H9 (cell line): Measurements from ENCODE around the gene SCUBE1. TPM values are rescaled to one million over a fixed set of nuclear protein-coding genes. Genes with fewer than 3 reads are reported as not detected.

Experiments
- DNase-seq: peaks from one replicate; pipeline ENCODE4 v3.0.0-alpha.2; 2017
- H2AFZ ChIP-seq: one replicate; pipeline ENCODE4 v1.6.1; 2013; ENCODE audit warnings: mild to moderate bottlenecking, low read length, control low read depth, moderate library complexity
- H2AK5ac ChIP-seq: 2 replicates; pipeline ENCODE4 v1.6.1; 2013; ENCODE audit warnings: low read length, control low read depth, mixed read lengths; ENCODE audit not compliant: insufficient read length
- H2BK120ac ChIP-seq: one replicate; pipeline ENCODE4 v1.6.1; 2013; ENCODE audit warnings: low read depth, mild to moderate bottlenecking, low read length, control low read depth, inconsistent platforms; ENCODE audit not compliant: poor library complexity, severe bottlenecking
- H2BK12ac ChIP-seq: 2 replicates; pipeline ENCODE4 v1.6.1; 2013; ENCODE audit warnings: low read length, control low read depth, mixed read lengths, low read depth; ENCODE audit not compliant: insufficient read length
- H2BK15ac ChIP-seq: 2 replicates; pipeline ENCODE4 v1.6.1; 2013; ENCODE audit warnings: low read depth, low read length, control low read depth
- H2BK20ac ChIP-seq: one replicate; pipeline ENCODE4 v1.6.1; 2013; ENCODE audit warnings: low read depth, mild to moderate bottlenecking, low read length, control low read depth, inconsistent platforms; ENCODE audit not compliant: poor library complexity, severe bottlenecking
- H2BK5ac ChIP-seq: 2 replicates; pipeline ENCODE4 v1.6.1; 2013; ENCODE audit warnings: low read length, control low read depth, mixed read lengths; ENCODE audit not compliant: insufficient read length
- H3K14ac ChIP-seq: 2 replicates; pipeline ENCODE4 v1.6.1; 2013; ENCODE audit warnings: low read length, control low read depth; ENCODE audit not compliant: insufficient read depth
- H3K18ac ChIP-seq: 2 replicates; pipeline ENCODE4 v1.6.1; 2013; ENCODE audit warnings: low read depth, mild to moderate bottlenecking, mixed read lengths, low read length, control low read depth; ENCODE audit not compliant: insufficient read length
- H3K23ac ChIP-seq: 2 replicates; pipeline ENCODE4 v1.6.1; 2013; ENCODE audit warnings: low read length, control low read depth, mixed read lengths, low read depth; ENCODE audit not compliant: insufficient read length
- H3K23me2 ChIP-seq: 2 replicates; pipeline ENCODE4 v1.6.1; 2013; ENCODE audit warnings: low read depth, mild to moderate bottlenecking, mixed read lengths, low read length, control low read depth; ENCODE audit not compliant: insufficient read length, poor library complexity, severe bottlenecking
- H3K27ac ChIP-seq: 2 replicates; pipeline ENCODE4 v1.5.1; 2013; ENCODE audit warnings: low read length, control low read depth, mixed read lengths, low read depth; ENCODE audit not compliant: insufficient read length
- H3K27me3 ChIP-seq: 2 replicates; pipeline ENCODE4 v1.6.1; 2013; ENCODE audit warnings: low read length, control low read depth, inconsistent platforms; ENCODE audit not compliant: insufficient read depth
- H3K4ac ChIP-seq: 2 replicates; pipeline ENCODE4 v1.6.1; 2013; ENCODE audit warnings: low read depth, mild to moderate bottlenecking, control low read depth, inconsistent platforms, low read length, moderate library complexity
- H3K4me1 ChIP-seq: 2 replicates; pipeline ENCODE4 v1.6.1; 2013; ENCODE audit warnings: low read length, control low read depth, inconsistent platforms; ENCODE audit not compliant: insufficient read depth
- H3K4me2 ChIP-seq: 2 replicates; pipeline ENCODE4 v1.6.1; 2013; ENCODE audit warnings: low read length, control low read depth, mixed read lengths; ENCODE audit not compliant: insufficient read length, insufficient read depth
- H3K56ac ChIP-seq: 2 replicates; pipeline ENCODE4 v1.6.1; 2013; ENCODE audit warnings: low read depth, mild to moderate bottlenecking, mixed read lengths, low read length, control low read depth; ENCODE audit not compliant: insufficient read length
- H3K79me1 ChIP-seq: 2 replicates; pipeline ENCODE4 v1.6.1; 2013; ENCODE audit warnings: low read depth, mild to moderate bottlenecking, moderate library complexity, low read length, control low read depth, inconsistent platforms; ENCODE audit not compliant: insufficient read depth, poor library complexity, severe bottlenecking
- H3K79me2 ChIP-seq: 2 replicates; pipeline ENCODE4 v1.6.1; 2013; ENCODE audit warnings: low read length, control low read depth, inconsistent platforms; ENCODE audit not compliant: insufficient read depth
- H3K9ac ChIP-seq: 2 replicates; pipeline ENCODE4 v1.6.1; 2013; ENCODE audit warnings: low read length, control low read depth, mixed read lengths; ENCODE audit not compliant: insufficient read length; ENCODE audit errors: extremely low read depth
- H3K9me3 ChIP-seq: one replicate; pipeline ENCODE4 v1.6.1; 2013; ENCODE audit warnings: low read depth, low read length, inconsistent platforms; ENCODE audit not compliant: control insufficient read depth
- H3T11ph ChIP-seq: one replicate; pipeline ENCODE4 v1.6.1; 2013; ENCODE audit warnings: mild to moderate bottlenecking, low read length, control low read depth, inconsistent platforms
- H4K20me1 ChIP-seq: one replicate; pipeline ENCODE4 v1.6.1; 2013; ENCODE audit not compliant: control insufficient read depth, insufficient read length, insufficient read depth
- H4K5ac ChIP-seq: 2 replicates; pipeline ENCODE4 v1.6.1; 2013; ENCODE audit warnings: low read depth, mild to moderate bottlenecking, mixed read lengths, low read length, control low read depth; ENCODE audit not compliant: insufficient read length
- H4K8ac ChIP-seq: replicated peaks from 2 replicates; pipeline ENCODE4 v1.6.1; 2013; ENCODE audit warnings: low read length, control low read depth, mixed read lengths, low read depth; ENCODE audit not compliant: insufficient read length
- H4K91ac ChIP-seq: 2 replicates; pipeline ENCODE4 v1.6.1; 2013; ENCODE audit warnings: low read depth, mild to moderate bottlenecking, moderate library complexity, mixed read lengths, low read length, control low read depth; ENCODE audit not compliant: insufficient read length
- H3K27ac Mint-ChIP-seq, 3 experiments: 2 replicates in 2 of 3; 3 replicates in 1 of 3; pipeline ENCODE4 v1.8.0; 2020 to 2021; ENCODE audit warnings: mixed read lengths in 3 of 3, mild to moderate bottlenecking in 1 of 3, moderate library complexity in 1 of 3
- H3K27me3 Mint-ChIP-seq: 2 replicates; pipeline ENCODE4 v1.8.0; 2021; ENCODE audit warnings: low read depth, mild to moderate bottlenecking, moderate library complexity, mixed read lengths
- H3K36me3 Mint-ChIP-seq, 3 experiments: 2 replicates in 2 of 3; 3 replicates in 1 of 3; pipeline ENCODE4 v1.8.0; 2020 to 2021; ENCODE audit warnings: low read depth in 3 of 3, mixed read lengths in 3 of 3; ENCODE audit not compliant: insufficient read depth in 1 of 3
- H3K4me1 Mint-ChIP-seq, 2 experiments: 2 replicates each; pipeline ENCODE4 v1.8.0; 2020; ENCODE audit warnings: mixed read lengths in 2 of 2
- H3K4me3 Mint-ChIP-seq, 2 experiments: 2 replicates in 1 of 2; 3 replicates in 1 of 2; pipeline ENCODE4 v1.8.0; 2020 to 2021; ENCODE audit warnings: mild to moderate bottlenecking in 2 of 2, mixed read lengths in 2 of 2, moderate library complexity in 1 of 2
- H3K9me3 Mint-ChIP-seq, 2 experiments: 2 replicates in 1 of 2; 3 replicates in 1 of 2; pipeline ENCODE4 v1.8.0; 2020; ENCODE audit warnings: mild to moderate bottlenecking in 2 of 2, mixed read lengths in 2 of 2, moderate library complexity in 1 of 2
- WGBS: extraction: QIAGEN DNeasy Blood & Tissue Kit; methylation state at CpG from one replicate; pipeline ENCODE4 v1.1.7; 2013; ENCODE audit warnings: missing lambda C conversion rate, low lambda C conversion rate, mixed read lengths; ENCODE audit not compliant: insufficient read length; ENCODE audit errors: extremely low coverage; 5-methylcytosine and 5-hydroxymethylcytosine counted together
- total RNA-seq: library from RNA; stranded (reverse); gene quantifications from 2 replicates; pipeline ENCODE4 v1.2.1, GENCODE V29; 2021
- TF ChIP-seq, protein P1 (sequence below): fragments of 200-600 bp; sonication (generic); conservative IDR thresholded peaks from 3 replicates; pipeline ENCODE4 v1.8.0; 2021; ENCODE audit warnings: antibody characterized with exemption, mild to moderate bottlenecking

Gene SCUBE1
- total RNA-seq, 1 experiment from 2014 or later, result 1.2 TPM

DNA sequence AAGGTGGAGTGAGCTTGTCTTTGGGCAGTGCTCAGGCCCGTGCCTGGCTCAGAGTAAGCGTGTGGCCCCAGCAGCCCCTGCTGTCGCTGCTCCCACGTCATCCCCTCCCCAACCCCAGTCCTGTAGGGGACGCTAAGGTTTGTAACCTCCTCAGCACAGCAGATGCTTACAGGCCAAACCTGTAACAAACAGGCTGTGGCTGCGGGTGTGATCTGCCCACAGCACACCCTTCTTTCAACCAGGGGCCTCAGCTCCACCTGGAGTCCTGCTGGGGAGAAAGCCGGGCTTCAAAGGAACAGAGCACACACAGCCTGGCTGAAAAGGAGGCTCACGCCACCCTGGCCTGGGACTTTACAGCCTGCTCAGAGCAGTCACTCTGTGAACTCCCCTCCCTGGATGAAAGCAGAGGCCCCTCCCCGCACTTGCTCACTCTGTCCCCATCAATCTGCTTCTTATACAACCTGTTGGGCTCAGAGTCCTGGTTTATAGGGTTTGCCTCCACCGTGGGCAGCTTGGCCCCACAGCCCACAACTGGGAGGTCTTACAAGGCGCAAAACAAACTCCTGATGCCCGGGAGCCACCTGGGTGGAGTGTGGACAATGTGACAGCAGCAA, 54.3 kb downstream of the SCUBE1 start:
- Histone ChIP-seq H3K23me2 (no peaks in the 10 kb centered on the region), H3K14ac (no peak overlapping the region; the same call in 1 of the 2 replicates), H2BK12ac (no peak overlapping the region), H3K27me3 (no peaks in the 10 kb centered on the region), H3K27ac (no peak overlapping the region), H4K20me1 (no peaks in the 10 kb centered on the region), H3T11ph (no peak overlapping the region), H3K18ac (no peak overlapping the region), H2AK5ac (no peak overlapping the region), H3K9me3 (no peaks in the 10 kb centered on the region), H2BK5ac (no peak overlapping the region), H3K56ac (no peak overlapping the region), H3K9ac (no peak overlapping the region), H2BK20ac (no peak overlapping the region), H3K79me2 (no peaks in the 10 kb centered on the region), H3K4me2 (no peak overlapping the region), H3K23ac (no peak overlapping the region), H3K4ac (no peak overlapping the region), H4K5ac (no peak overlapping the region), H3K79me1 (no peaks in the 10 kb centered on the region), H4K91ac (no peak overlapping the region), H2BK120ac (no peak overlapping the region), H2AFZ (no peak overlapping the region), H2BK15ac (no peak overlapping the region), H3K4me1 (no peaks in the 10 kb centered on the region), H4K8ac (no peak overlapping the region)
- no peak for DNase-seq
- Mint-ChIP-seq H3K9me3 (no peaks in the 10 kb centered on the region; a peak in 1 of 5 replicates), H3K27me3 (peaks cover 2% of the 10 kb centered on the region), H3K4me1 (peaks cover 5 to 30% of the 10 kb centered on the region in 2 experiments; a peak in 3 of 4 replicates), H3K4me3 (no peak overlapping the region), H3K27ac (peak overlapping the region in 1 of 3 experiments; percentile 57; a peak in 1 of 7 replicates), H3K36me3 (no peaks in the 10 kb centered on the region)
- TF ChIP-seq, protein P1, sequence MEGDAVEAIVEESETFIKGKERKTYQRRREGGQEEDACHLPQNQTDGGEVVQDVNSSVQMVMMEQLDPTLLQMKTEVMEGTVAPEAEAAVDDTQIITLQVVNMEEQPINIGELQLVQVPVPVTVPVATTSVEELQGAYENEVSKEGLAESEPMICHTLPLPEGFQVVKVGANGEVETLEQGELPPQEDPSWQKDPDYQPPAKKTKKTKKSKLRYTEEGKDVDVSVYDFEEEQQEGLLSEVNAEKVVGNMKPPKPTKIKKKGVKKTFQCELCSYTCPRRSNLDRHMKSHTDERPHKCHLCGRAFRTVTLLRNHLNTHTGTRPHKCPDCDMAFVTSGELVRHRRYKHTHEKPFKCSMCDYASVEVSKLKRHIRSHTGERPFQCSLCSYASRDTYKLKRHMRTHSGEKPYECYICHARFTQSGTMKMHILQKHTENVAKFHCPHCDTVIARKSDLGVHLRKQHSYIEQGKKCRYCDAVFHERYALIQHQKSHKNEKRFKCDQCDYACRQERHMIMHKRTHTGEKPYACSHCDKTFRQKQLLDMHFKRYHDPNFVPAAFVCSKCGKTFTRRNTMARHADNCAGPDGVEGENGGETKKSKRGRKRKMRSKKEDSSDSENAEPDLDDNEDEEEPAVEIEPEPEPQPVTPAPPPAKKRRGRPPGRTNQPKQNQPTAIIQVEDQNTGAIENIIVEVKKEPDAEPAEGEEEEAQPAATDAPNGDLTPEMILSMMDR, result no peak
- WGBS, result no CpG with 5 or more reads among the region's 12 CpGs
